ENCODE results near the gene NRCAM.

NRCAM gene

DNA sequence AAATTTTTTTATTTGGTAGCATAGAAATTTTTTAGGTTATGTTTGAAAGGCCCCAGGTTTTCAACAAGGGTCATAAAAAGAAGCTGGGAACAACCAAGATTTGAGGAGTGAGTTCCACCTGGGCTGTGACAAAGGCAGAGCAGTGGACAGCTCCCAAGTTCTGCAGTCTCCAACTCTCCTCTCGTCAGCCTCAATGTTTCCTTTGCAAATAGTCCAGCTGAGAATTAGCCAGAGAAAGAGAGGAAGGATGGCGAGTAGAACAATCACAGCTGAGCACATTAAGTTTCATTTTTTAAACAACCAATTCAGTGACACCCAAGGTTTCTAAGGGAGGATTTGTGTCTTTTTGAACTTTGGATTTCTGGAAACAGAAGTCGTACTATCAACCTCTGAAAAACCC is 143.2 kb downstream of the NRCAM start:
- in situ Hi-C loops (cut with HindIII; ENCODE audit: low sequenced_read_pairs) = no loop called here

- in situ Hi-C loops (cut with HindIII; ENCODE audit: low sequenced_read_pairs) = no loop called here
Observed at GRCh38 chr7:108311446-108312168, 144.6 kb downstream of the NRCAM start.

DNA sequence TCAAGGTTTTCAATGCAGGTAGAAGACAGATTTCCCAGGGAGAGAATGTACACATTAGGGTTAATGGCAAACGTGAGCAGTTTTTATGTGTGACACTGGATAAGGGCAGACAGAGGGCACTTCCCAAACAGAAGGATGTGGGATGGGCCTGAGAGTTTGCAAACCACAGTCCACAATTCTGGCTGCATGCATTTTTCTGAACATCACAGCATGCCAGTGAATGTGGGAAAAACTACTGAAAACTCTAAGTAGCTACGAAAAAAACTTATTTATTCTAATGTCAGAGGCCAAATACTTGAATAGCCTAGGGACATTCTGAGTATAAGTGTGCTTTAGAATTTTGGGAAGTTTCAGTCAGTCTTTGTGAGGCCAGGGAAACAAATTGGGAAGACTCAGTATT is 145.9 kb downstream of the NRCAM start:
- in situ Hi-C loops (cut with HindIII; ENCODE audit: low sequenced_read_pairs) = no loop called here

DNA sequence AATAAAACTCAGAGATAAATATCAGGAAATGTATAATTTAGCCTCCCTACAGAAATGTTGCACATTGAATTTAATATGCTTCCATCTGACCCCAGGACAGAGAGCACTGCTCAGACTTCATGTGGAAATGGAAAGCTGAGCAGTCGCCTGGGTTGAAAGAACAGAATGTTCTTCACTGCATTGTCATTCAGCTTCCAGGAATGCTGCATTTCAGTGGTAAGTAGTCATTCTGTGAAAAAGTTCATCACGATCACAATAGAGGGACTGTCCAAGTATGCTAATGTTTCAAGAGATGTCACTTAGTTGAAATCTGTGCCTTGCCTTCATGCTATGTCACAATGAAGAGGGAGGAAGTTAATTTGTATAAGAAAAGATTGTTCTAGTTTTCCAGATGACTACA is 147.3 kb downstream of the NRCAM start:
- in situ Hi-C loops (cut with HindIII; ENCODE audit: low sequenced_read_pairs) = no loop called here

- in situ Hi-C loops (cut with HindIII; ENCODE audit: low sequenced_read_pairs) = no loop called here
Observed at GRCh38 chr7:108308276-108308675, 148.0 kb downstream of the NRCAM start.

DNA sequence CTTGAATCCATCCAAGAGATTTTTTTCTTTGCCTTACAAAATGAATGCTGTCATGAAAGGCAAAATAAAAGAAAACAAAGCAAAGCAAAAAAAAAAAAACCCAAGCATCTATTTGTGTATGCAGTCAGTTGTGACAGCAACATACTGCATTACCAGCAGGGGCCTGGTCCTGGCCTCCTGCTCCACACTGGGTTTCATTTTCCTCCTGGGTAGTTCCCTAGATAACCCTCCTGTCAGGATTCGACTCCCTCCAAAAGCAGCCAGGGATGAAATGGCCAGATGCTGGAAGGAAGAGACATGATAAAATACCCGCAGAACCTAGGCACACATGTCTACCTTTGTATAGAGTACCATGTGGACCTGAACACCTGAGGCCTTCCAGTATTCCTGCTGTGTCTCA is 148.6 kb downstream of the NRCAM start:
- in situ Hi-C loops (cut with HindIII; ENCODE audit: low sequenced_read_pairs) = no loop called here

DNA sequence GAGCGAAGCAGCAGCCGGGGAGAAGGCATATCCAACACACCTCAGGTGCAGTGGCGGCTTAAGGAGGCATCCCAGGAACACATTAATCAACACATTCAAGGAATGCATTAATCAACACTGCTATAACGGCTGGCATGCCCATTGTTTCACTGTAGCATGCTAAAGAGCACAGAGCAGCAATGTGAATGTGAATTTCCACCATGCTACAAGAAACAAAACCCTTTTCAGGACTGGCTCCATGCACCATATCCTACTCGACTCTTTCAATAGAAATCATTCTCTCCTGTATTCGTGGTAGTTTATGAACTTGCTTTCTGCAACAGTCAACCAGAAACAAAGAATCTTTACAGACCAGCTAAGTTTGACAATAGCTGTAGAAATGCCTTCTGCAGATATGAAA is 149.0 kb downstream of the NRCAM start:
- in situ Hi-C loops (cut with HindIII; ENCODE audit: low sequenced_read_pairs) = no loop called here

DNA sequence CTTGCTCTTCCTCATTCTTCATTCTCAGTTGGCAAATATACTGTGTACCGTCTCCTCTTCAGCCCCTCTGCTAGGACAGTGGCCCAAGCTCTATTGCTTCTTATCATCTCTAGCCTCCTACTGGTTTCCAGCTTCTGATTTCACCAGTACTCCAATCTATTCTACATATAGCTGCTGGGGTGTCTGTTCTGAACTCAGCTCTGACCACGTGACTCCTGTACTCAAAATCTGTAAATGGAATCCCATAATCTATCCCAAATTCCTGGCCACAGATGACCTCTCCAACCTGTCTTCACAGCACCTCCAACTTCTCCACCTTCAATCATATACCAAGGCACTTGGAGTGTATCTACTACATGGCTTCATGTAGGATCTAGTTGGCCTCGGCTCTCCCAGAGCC is 152.9 kb downstream of the NRCAM start:
- in situ Hi-C loops (cut with HindIII; ENCODE audit: low sequenced_read_pairs) = no loop called here

DNA sequence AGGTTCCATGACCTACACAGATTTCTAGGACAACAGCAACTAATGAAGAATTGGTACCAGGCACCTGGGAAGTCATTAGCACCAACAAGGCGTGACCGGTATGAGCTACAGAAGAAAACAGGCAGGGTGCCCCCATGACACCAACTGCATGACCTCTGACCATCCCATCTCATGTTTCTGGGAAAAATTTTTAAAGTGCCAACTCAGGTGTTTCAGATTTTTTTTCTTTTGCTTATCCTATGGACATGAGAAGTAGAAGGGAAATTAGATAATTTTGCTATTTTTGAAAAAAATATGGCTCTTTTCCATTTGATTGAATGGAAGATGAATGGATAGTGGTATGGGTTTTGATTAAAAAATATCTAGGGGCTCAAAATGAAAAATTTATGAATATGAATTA is 154.8 kb downstream of the NRCAM start:
- in situ Hi-C loops (cut with HindIII; ENCODE audit: low sequenced_read_pairs) = no loop called here

DNA sequence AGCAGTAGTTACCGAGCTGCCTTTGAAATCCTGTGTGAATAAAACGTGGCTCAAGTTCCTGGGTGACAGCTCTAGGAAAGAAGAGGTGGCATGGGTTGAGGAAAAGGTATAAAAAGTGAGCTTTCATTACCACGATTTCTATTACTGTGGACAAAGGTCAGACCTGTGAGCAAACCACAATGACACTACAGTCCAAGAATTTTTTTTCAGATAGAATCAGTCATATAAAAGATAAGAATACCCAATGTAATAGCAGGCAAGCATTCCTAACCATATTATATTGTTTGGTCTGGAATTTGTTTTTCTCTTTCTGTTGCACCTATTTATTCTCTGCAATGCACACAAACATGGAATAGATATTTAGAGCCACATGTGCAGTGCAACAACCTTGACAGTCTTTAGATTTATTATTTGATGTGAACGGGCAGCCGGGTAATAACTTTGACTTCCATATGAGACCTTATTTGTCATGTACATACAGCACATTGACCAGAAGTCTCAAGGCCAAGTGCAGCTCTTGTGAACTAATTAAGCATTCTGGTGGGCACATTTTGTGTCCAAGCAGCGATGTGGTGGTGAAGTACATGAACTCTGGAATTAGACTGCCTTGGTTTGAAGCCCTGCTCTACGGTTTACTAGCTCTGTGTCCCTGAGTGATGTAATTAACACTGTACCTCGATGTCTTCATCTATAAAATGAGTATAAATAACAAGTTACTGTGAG is 156.8 kb downstream of the NRCAM start:
- in situ Hi-C loops (cut with HindIII; ENCODE audit: low sequenced_read_pairs) = no loop called here

GRCh38 chr7:108296911-108297310 is 159.3 kb downstream of the NRCAM start:
- in situ Hi-C loops (cut with HindIII; ENCODE audit: low sequenced_read_pairs) = no loop called here

DNA sequence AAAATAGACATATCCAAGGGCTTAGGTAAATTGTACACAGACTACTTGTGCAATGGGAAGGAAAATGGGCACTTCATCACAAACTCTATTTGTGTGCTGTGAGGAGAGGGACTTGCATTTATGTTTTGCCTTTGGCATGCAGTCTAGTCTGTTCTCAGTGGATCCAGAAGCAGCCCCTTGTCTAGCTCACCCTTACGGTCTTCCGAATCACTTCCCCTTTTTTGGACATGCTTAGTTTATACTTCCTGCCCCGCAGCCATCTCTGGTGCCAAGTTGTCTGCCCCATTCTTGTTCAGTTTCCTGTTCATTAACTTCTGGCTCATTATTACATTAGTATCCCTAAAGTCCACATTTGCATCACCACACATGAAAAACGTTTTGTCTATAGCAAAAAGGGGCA is 161.6 kb downstream of the NRCAM start:
- in situ Hi-C loops (cut with HindIII; ENCODE audit: low sequenced_read_pairs) = no loop called here

GRCh38 chr7:108293149-108293612 is 163.1 kb downstream of the NRCAM start:
- in situ Hi-C loops (cut with HindIII; ENCODE audit: low sequenced_read_pairs) = no loop called here

DNA sequence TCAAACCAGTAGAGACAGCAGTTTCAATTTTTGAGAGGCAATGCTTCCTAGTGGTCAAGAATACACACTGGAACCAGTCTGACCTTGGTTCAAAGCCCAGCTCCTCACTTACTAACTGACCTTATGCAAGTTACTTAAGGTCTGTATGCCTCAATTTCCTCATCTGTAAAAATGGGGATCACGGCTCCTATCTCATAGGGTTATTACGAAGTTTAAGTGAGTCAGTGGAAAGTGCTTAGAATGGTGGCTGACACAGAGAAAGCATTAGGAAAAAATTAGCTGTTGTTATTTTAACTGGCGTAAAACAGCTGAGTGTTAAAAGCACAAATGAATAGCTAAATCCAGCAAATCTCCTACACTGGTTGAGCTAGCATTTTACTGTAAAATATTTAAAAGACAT is 163.7 kb downstream of the NRCAM start:
- in situ Hi-C loops (cut with HindIII; ENCODE audit: low sequenced_read_pairs) = no loop called here

DNA sequence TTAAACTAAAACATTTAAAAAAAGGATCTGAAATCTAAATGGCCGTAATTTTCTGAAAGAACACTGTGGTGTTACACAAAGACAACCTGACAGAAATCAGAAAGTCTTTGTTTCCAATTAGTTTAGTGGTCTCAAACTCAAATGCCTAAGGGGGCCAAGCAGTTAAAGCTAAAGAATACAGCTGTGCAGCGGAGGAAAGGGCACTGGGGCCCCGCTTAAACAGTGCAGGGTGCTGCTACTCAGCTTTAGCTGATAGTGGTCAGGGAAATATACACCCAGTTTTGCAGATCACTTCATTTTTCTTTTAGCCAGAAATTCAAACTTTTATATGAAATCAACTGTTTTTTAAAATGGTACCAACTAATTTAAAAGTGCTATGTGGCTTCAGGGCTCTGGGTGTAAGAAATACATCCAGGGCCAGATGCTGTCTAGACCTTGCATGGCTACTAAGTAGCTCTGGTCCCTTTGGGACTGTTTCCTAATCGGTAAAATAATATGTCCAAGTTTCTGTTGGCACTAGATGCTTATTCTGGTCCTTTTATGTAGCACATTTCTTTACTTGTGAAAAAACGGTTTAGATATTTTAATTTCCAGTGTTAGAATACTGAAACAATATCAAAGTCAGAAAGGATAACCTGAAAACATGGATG is 164.3 kb downstream of the NRCAM start:
- in situ Hi-C loops (cut with HindIII; ENCODE audit: low sequenced_read_pairs) = no loop called here

GRCh38 chr7:108291152-108291508 is 165.1 kb downstream of the NRCAM start:
- in situ Hi-C loops (cut with HindIII; ENCODE audit: low sequenced_read_pairs) = no loop called here

DNA sequence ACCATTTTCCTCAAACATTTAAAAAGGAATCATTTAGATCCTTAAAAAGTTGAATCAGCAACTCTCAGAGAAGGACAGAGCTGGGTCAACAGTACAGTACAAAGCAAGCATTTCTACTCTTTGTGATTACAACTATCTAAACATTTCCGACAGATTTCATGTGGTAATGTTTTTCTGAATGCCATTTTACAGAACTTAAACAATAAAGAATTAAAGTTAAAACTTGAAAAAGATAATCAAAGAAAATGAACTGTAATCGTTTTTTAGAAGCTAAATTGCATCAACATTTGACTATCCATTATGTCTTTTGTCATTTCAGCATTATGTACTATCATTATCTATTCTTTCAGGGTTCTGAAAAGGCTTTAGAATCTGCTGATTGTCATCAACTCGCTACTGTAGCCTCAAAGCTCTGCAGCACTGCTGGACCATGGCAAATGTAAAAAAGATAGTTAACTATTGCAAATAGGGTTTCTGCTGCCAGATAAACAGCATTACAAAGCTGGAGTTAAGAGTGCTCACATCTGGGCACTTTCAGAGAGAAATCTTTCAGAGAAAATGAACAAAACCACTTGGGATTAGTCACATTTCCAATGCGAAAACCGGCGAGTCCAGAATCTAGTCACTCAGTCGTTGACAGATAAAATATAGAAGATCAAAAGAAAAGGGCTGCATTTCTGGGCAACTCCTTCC is 165.6 kb downstream of the NRCAM start:
- in situ Hi-C loops (cut with HindIII; ENCODE audit: low sequenced_read_pairs) = no loop called here

GRCh38 chr7:108289852-108290251 is 166.4 kb downstream of the NRCAM start:
- in situ Hi-C loops (cut with HindIII; ENCODE audit: low sequenced_read_pairs) = no loop called here

GRCh38 chr7:108287857-108288256 is 168.4 kb downstream of the NRCAM start:
- in situ Hi-C loops (cut with HindIII; ENCODE audit: low sequenced_read_pairs) = no loop called here

DNA sequence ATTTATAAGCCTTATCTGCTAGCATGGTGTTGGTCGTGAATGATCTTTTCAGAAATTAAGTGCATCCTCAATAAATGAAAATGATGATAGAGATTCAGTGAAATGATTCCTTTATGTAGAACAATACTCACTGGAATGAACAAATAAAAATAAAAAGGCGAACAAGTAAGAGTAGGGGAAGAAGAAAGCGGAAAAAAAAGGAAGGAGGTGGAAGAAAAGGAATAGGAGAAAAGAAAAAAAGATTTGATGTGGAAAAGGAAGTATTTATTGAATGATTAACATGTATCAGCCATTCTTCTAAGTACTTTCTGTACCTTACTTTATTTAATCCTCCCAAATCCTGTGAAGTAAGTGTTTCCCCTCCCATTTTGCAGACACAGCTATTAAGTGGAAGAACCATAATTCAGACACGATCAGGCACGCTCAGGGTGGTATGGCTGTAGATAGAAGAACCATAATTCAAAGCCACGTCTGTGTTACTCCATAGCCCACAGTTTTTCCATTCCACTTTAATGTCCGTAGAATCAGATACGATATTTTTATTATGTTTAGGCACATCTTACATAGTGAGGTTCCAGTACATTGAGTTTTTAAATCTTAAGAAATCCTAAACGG is 169.8 kb downstream of the NRCAM start:
- in situ Hi-C loops (cut with HindIII; ENCODE audit: low sequenced_read_pairs) = no loop called here

GRCh38 chr7:108285778-108286177 is 170.5 kb downstream of the NRCAM start:
- in situ Hi-C loops (cut with HindIII; ENCODE audit: low sequenced_read_pairs) = no loop called here
